ENCODE data around the gene PLA2G6.
A peak's percentile ranks its signal among the peaks of the same experiment; 100 is the strongest.
"Not testable (repeated sequence)": the region's sequence is repeated elsewhere in the genome, so short reads cannot be mapped to it uniquely, and the experiment has no call there.

The PLA2G6 gene

GRCh38 chr22:38191055-38191454 lies 9.4 kb upstream of the PLA2G6 start:
- DNase-seq: no peak

- no peak for DNase-seq
Observed at GRCh38 chr22:38190581-38190980, 9.0 kb upstream of the PLA2G6 start.

GRCh38 chr22:38189104-38189503 lies 7.5 kb upstream of the PLA2G6 start:
- DNase-seq: no peak

- DNase-seq: no peak
Observed at GRCh38 chr22:38187413-38188212, 6.0 kb upstream of the PLA2G6 start.

GRCh38 chr22:38186429-38186828 lies 4.8 kb upstream of the PLA2G6 start:
- no peak for DNase-seq

- DNase-seq: no peak
Observed at GRCh38 chr22:38184788-38185187, 3.2 kb upstream of the PLA2G6 start.

- DNase-seq: peak; percentile 52
Observed at GRCh38 chr22:38180841-38181452, 683 bp downstream of the PLA2G6 start.

GRCh38 chr22:38178605-38178937 lies 3.1 kb downstream of the PLA2G6 start:
- not testable (repeated sequence) for DNase-seq

- DNase-seq: no peak
Observed at GRCh38 chr22:38177926-38178604, 3.6 kb downstream of the PLA2G6 start.

GRCh38 chr22:38177571-38177925 lies 4.1 kb downstream of the PLA2G6 start:
- DNase-seq: not testable (repeated sequence)

- DNase-seq: no peak
Observed at GRCh38 chr22:38177044-38177443, 4.6 kb downstream of the PLA2G6 start.

GRCh38 chr22:38176170-38176741 lies 5.4 kb downstream of the PLA2G6 start:
- DNase-seq: peak; percentile 59

- no peak for DNase-seq
Observed at GRCh38 chr22:38175206-38176118, 6.2 kb downstream of the PLA2G6 start.

- no peak for DNase-seq
Observed at GRCh38 chr22:38174626-38175025, 7.0 kb downstream of the PLA2G6 start.

- no peak for DNase-seq
Observed at GRCh38 chr22:38173641-38173906, 8.1 kb downstream of the PLA2G6 start.

GRCh38 chr22:38172832-38173640 lies 8.6 kb downstream of the PLA2G6 start:
- peak; percentile 70 for DNase-seq

- DNase-seq: peak; percentile 66
Observed at GRCh38 chr22:38171927-38172831, 9.5 kb downstream of the PLA2G6 start.

GRCh38 chr22:38170469-38170868 lies 11.2 kb downstream of the PLA2G6 start:
- DNase-seq: no peak

- DNase-seq: no peak
Observed at GRCh38 chr22:38169116-38169515, 12.5 kb downstream of the PLA2G6 start.

- DNase-seq: no peak
Observed at GRCh38 chr22:38167988-38168407, 13.6 kb downstream of the PLA2G6 start.
